ENCODE data around the gene PACS1.

The PACS1 gene

DNA sequence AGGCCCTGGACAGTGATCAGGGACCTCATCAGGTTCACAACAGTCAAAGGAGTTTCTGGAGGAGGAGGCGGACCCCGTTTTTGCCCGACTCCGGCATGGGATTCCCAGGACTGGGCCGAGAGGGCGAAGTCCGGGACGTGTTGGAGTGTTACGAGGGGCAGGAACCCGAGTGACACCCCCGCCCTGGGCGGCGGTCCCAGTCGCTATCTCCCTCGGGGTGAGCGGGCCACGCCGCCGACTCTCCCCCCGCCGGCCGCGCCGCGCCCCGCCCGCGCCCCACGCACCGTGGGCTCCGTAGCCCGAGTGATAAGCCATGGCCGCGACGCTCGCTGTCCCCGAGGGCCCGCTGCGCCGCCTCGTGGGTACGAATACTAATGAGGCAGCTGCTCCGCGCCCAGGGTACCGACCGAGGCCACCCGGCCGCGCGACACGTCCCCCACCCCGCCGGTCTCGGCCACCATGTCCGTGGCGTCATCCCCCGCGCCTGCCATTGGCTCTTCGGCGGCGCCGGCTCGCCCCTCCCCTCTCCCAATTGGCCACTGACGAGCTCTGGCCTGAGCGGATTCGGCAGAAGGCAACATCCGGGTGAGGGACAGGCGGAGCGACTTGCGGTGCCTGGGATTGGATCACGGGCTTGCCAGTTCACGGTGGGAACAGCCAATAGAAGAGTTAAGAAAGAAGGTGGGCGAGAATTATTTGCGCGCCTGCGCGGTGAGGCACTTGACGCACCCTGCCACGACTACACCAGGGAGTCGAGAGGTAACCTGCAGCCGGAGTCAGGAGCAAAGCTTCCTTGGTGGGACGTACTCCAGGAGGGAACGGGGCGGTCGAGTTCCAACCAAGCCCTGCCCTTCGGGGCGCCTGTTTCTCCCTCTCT lies 218.8 kb downstream of the PACS1 start, which contains the start of gene YIF1A:
Gene YIF1A, minus strand, starts transcription at position 473 of the 877 bp plus-strand sequence. Its CDS starts 158 bp downstream, at position 315.
- DNase-seq (ENCODE audit: low read depth in 2 of 2) = peak; percentile 94 to 98

DNA sequence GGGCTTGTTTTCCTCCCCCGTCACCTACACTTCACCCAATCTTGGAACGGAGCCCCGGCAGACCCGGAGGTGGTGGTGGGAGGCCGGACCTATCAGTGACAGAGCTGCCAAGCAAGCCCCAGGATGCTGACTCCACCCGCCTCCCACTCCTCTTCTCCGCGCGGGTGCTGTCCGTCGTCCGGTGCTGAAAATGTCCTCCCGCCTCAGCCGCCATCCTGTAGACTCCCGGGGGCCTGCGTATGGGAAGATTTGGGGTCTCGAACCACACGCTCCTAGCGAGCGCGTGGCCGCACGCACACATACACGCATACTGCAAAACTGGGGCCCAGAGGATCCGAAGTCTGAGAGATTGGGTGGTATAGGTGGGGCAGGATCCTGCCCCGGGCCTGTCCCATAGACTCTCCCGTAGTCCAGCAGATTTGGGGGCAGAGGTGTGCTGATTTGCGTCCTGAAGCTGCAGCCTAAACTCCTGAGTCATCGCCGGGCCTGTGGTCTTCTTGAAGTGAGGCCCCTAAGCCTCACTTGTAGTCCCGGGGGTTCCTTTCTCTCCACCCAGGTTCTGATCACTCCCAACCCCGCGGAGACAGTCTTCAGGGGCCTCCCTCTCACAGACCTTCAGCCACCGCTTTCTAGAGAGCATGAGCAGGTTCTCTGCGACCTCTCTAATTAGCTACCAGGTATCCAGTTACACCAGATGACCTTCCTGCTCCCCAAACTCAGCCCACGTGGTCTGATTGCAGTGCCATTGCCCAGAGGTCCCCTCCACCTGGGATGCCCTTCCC lies 219.7 kb downstream of the PACS1 start:
- peak; percentile 62 to 65 for DNase-seq (ENCODE audit: low read depth in 2 of 2)

DNA sequence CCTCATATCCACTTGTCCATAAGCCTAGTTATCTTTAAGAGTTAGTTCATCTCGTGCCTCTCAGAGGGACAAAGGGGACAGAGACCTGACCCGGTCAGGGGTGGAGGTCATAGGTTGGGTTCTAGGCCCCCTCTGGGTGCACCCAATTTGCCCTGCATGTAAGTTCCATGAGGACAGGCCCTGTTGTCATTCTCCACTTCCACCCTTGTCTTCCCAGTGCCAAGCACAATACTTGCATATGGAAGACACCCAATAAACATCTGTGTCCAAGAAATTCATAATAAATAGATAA lies 220.2 kb downstream of the PACS1 start:
- DNase-seq (ENCODE audit: low read depth in 2 of 2) = no peak

DNA sequence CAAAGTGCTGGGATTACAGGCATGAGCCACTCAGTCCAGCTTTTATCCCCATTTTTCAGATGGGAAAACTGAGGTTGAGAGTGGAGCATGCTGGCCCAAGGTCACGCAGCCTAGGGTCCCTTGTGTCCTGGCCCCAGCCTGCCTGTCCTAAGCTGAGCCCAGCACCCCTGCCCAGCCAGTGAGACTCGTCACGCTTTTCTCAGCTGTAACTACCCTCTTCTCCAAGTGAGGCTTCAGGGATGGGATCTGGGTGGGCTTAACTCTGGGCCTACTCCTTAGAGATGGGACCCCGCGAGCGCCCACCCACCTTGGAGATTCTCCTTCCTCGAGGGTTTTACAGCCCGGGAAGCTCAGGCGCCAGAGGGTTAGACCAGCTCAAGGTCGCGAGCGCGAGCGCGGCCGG lies 221.2 kb downstream of the PACS1 start:
- DNase-seq (ENCODE audit: low read depth in 2 of 2) = no peak

DNA sequence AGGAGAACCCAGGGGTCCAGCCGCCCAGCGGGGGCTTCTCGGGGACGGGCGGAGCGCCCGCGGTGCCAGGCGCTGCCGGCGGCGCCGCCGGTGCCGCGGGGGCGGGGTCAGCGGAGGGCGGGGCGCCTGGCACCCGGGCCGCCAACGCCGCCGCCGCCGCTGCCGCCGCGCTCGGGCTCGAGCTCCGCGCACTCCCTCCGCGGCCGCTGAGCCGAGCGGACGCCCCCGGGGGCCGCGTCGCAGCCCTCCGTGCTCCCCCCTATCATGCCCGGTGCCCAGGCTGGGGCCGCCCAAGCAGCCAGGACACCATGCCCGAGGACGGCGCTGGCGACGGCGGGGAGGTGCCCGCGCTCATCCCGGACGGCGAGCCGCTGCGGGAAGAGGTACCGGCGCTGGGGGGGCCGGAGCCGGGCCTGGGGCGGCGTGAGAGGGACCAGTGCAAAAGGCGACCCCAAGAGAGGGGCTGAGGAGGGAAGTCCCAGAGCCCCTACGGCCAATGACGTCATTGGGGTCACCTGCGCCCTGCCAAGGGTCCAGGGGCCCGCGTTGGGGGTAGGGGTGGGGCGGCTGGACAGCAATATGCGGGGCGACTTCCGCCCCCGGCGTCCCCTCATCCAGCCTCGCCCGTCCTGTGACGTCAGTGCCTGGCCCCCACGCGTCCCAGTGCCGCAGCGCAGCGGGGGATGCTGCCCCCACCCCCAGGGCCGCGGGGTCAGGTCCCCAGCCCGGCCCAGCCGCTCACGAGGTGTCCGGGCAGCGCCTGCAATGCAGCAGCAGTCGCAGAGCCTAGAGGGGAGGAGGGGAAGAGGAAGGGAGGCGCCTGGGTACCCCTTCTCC lies 221.9 kb downstream of the PACS1 start, which contains the start of gene TMEM151A:
Gene TMEM151A, plus strand, starts transcription at position 189 of the 837 bp plus-strand sequence. Its CDS starts 120 bp downstream, at position 309.
- no peak for DNase-seq (ENCODE audit: low read depth in 2 of 2)

DNA sequence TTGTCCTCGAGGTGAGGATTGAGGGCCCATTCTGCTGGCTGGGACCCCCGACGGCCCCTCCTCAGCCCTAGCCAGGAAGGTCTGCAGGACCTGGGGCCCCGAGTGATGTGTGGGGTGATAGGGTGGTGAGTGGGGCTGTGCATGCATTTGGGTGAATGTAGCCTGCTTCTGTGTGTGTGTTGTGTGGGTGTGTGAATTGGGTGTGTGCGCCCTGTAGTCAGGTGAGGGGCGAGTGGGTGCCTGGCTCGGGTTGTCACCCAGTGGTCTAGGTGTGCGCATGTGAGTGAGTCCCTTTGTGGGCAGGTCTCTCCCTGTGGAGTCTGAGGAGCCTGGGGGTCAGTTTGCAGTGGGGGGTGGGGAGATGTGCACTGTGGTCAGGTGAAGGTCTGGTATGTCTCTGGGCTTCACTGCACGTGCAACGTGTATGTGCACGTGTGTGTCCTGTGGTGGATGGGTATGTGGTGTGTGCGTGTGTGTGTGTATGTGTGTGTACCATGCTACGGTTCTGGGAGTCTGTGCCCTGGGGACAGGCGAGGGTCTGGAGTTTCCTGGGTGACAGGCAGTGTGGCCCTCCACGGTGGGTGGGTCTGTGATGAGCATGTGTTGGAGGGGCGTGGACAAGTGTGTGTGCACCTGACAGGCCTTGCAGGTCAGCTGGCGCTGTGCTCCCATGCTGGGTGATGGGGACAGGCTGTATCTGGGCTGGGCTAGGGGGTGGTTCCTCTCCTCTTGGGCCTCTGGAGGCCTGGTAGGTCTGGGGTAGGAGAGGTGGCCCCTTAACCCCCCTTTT lies 222.7 kb downstream of the PACS1 start:
- no peak for DNase-seq (ENCODE audit: low read depth in 2 of 2)

DNA sequence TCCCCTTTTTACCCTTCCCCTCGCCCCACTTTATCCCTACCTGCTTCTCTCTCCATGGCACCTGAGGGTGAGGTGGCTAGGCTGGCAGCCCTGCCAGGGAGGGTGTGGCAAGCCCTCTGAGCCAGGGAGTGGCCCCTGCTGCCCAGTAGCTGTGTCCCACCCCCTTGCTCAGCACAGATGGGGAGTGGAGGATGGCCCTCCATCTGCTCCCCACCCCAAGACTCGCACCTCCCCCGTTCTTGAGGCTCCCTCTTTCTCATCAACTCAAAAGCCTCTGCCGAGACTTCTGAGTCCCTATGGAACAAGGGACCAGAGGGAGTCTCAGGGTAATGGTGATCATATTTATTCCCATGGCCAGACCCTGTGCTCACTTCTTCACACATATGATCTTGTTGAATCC lies 223.3 kb downstream of the PACS1 start:
- DNase-seq (ENCODE audit: low read depth in 2 of 2) = no peak

DNA sequence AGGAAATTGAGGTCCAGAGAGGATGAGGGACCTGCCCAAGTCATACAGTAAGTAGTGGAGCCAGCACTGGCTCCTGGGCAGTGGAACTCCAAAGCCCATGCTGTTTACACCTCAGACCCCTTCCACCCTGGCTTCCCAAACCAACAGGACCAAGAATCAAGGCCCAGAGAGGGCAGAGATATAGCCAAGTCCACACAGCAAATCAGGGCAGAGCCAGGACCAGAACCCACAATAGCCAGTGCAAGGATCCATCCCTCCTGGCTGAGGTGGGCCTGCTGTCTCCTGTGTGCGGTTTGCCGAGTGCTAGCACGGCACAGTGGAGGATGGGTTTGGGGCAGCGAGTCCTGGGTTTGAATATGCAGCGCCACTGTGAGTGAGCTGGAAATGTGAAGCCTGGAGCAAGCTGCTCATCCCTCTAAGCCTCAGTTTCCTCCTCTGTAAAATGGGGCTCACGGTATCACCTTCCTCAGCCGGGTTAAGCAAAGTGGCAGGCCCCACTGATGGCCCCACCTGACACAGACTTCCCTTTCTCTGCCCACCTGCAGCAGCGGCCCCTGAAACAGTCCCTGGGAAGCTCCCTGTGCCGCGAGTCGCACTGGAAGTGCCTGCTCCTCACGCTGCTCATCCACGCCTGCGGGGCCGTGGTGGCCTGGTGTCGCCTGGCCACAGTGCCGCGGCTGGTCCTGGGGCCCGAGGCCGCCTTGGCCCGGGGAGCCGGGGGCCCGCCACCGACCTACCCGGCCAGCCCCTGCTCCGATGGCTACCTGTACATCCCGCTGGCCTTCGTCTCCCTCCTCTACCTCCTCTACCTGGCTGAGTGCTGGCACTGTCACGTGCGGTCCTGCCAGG lies 223.9 kb downstream of the PACS1 start:
- no peak for DNase-seq (ENCODE audit: low read depth in 2 of 2)

Measured in stimulated activated CD8-positive, alpha-beta memory T cell treated with anti-CD3 and anti-CD28 coated beads, Interleukin-15, amount 100 ng/mL, for 4 hours (primary cell).